Natural killer cell (primary cell): ENCODE measurements around the gene FBN3. TPM values are rescaled to one million over a fixed set of nuclear protein-coding genes. Genes with fewer than 3 reads are reported as not detected.

Source experiments
- ATAC-seq, 3 donors: fragments of 150-1000 bp in 2 of 3; fragments of 200-7000 bp in 1 of 3; cut with Tn5 transposase; 1 replicate in 1 of 3; 2 replicates in 2 of 3; pipeline ENCODE4 v1.10.0; 2021; ENCODE audit warnings: mild to moderate bottlenecking in 2 of 3, moderate library complexity in 2 of 3
- DNase-seq, 2 donors: peaks; one replicate each; pipeline versions ENCODE4 v3.0.0 to v3.0.0-alpha.2; 2013 to 2021; ENCODE audit warnings: mixed read lengths in 1 of 2
- H3K27ac ChIP-seq: one replicate; pipeline ENCODE4 v1.5.1; 2013; ENCODE audit warnings: mild to moderate bottlenecking, low read length
- H3K27me3 ChIP-seq: one replicate; pipeline ENCODE4 v1.6.1; 2013; ENCODE audit warnings: low read length; ENCODE audit not compliant: control insufficient read depth, insufficient read depth
- H3K36me3 ChIP-seq: one replicate; pipeline ENCODE4 v1.6.1; 2013; ENCODE audit warnings: low read length; ENCODE audit not compliant: control insufficient read depth, insufficient read depth
- H3K4me1 ChIP-seq: one replicate; pipeline ENCODE4 v1.6.1; 2013; ENCODE audit warnings: low read length; ENCODE audit not compliant: control insufficient read depth, insufficient read depth
- H3K4me3 ChIP-seq: one replicate; pipeline ENCODE4 v1.5.1; 2013; ENCODE audit warnings: low read length
- H3K9me3 ChIP-seq: one replicate; pipeline ENCODE4 v1.6.1; 2013; ENCODE audit warnings: low read length; ENCODE audit not compliant: control insufficient read depth, insufficient read depth
- H3K27ac Mint-ChIP-seq, 2 donors: one replicate each; pipeline ENCODE4 v1.8.0; 2022; ENCODE audit warnings: mild to moderate bottlenecking in 2 of 2, mixed read lengths in 2 of 2, moderate library complexity in 1 of 2
- H3K27me3 Mint-ChIP-seq, 2 donors: one replicate each; pipeline ENCODE4 v1.8.0; 2022; ENCODE audit warnings: low read depth in 2 of 2, mixed read lengths in 2 of 2
- H3K36me3 Mint-ChIP-seq: one replicate; pipeline ENCODE4 v1.8.0; 2022; ENCODE audit warnings: mixed read lengths
- H3K4me1 Mint-ChIP-seq, 2 donors: one replicate each; pipeline ENCODE4 v1.8.0; 2022; ENCODE audit warnings: mixed read lengths in 2 of 2
- H3K4me3 Mint-ChIP-seq: one replicate; pipeline ENCODE4 v1.8.0; 2022; ENCODE audit warnings: mild to moderate bottlenecking, moderate library complexity, mixed read lengths
- H3K9me3 Mint-ChIP-seq, 2 donors: one replicate each; pipeline ENCODE4 v1.8.0; 2022; ENCODE audit warnings: mixed read lengths in 2 of 2
- WGBS: methylation state at CpG from one replicate; pipeline ENCODE4 v1.1.7; 2013; ENCODE audit warnings: missing lambda C conversion rate; ENCODE audit not compliant: insufficient coverage; 5-methylcytosine and 5-hydroxymethylcytosine counted together
- intact Hi-C: fragments of 100-400 bp; cut with micrococcal nuclease; formaldehyde crosslinking; loops from one replicate; pipeline ENCODE4 v1.14.2; 2022
- total RNA-seq, 4 donors: library from RNA; stranded (reverse); fragments of 120-200 nt in 1 of 4; gene quantifications; one replicate each; pipeline versions ENCODE4 v1.2.3 to v1.2.4, GENCODE V29; 2013 to 2022
- TF ChIP-seq, protein P1 (sequence below): fragments of 200-600 bp; IDR thresholded peaks from one replicate; pipeline ENCODE4 v1.8.0; 2022; ENCODE audit warnings: antibody characterized with exemption

Gene FBN3
- total RNA-seq, 3 donors from 2014 or later (not counting 1 experiment from before 2014, with no cell fraction given) = 0.25 TPM; not detected in 2

DNA sequence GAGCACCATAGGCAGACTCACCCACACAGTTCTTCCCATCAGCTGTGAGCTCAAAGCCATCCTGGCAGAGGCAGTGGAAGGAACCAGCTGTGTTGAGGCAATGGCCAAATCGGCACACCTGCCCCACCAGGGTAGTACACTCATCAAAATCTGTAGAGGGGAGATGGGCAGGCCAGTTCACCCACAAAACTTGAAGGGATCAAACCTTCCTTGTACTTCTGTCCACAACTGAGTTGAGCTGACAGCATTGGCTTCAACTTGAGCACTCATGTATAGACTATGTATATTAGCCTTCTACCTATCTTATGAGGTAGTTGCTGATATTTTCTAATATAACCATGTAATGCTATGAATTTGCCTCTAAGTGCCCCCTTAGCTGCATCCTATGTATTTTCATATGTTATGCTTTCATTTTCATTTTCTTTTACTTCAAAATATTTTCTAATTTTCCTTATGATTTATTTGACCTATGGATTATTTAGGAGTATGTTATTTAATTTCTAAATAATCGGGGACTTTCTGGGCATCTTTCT is 54.0 kb downstream of the FBN3 start:
- WGBS = 64% methylated on average over 2 of the region's 2 CpGs
- Histone ChIP-seq H3K9me3 (peaks cover 31% of the 10 kb centered on the region), H3K36me3 (no peaks in the 10 kb centered on the region), H3K4me3 (no peak overlapping the region), H3K27ac (no peak overlapping the region), H3K4me1 (peaks cover 9% of the 10 kb centered on the region), H3K27me3 (no peaks in the 10 kb centered on the region)
- intact Hi-C loops = no loop called here
- no peaks in the 10 kb centered on the region for H3K36me3 Mint-ChIP-seq
- no peak overlapping the region for H3K4me3 Mint-ChIP-seq
- H3K9me3 Mint-ChIP-seq = no peaks in the 10 kb centered on the region
- peaks cover 11 to 18% of the 10 kb centered on the region in 2 donors for H3K4me1 Mint-ChIP-seq
- no peaks in the 10 kb centered on the region for H3K27me3 Mint-ChIP-seq
- H3K27ac Mint-ChIP-seq = no peak overlapping the region
- TF ChIP-seq, protein P1, sequence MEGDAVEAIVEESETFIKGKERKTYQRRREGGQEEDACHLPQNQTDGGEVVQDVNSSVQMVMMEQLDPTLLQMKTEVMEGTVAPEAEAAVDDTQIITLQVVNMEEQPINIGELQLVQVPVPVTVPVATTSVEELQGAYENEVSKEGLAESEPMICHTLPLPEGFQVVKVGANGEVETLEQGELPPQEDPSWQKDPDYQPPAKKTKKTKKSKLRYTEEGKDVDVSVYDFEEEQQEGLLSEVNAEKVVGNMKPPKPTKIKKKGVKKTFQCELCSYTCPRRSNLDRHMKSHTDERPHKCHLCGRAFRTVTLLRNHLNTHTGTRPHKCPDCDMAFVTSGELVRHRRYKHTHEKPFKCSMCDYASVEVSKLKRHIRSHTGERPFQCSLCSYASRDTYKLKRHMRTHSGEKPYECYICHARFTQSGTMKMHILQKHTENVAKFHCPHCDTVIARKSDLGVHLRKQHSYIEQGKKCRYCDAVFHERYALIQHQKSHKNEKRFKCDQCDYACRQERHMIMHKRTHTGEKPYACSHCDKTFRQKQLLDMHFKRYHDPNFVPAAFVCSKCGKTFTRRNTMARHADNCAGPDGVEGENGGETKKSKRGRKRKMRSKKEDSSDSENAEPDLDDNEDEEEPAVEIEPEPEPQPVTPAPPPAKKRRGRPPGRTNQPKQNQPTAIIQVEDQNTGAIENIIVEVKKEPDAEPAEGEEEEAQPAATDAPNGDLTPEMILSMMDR = no peak
- ATAC-seq (no peak), DNase-seq (no peak)

DNA sequence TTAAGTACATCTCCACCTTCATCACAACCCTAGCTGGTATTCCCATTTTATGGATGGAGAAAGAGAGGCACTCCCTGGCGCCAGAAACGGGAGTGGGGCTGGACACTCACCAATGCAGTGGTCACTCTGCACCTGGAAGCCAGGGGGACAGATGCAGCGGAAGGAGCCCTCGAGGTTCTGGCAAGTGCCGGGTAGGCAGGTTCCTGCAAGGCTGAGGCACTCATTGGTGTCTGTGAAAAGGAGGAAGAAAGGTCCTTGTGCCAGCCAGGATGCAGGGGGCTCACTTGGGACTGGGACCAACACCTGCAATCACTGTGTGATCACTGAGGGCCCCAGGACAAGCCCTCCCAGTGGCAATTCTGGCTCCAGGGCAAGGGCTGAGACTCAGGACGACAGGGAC is 55.1 kb downstream of the FBN3 start:
- no peaks in the 10 kb centered on the region for H3K36me3 ChIP-seq
- Mint-ChIP-seq H3K36me3 (no peaks in the 10 kb centered on the region), H3K27ac (no peak overlapping the region), H3K4me1 (peaks cover 11 to 18% of the 10 kb centered on the region in 2 donors), H3K9me3 (no peaks in the 10 kb centered on the region), H3K27me3 (no peaks in the 10 kb centered on the region), H3K4me3 (no peak overlapping the region)
- intact Hi-C loops = no loop called here
- no peak overlapping the region for H3K27ac ChIP-seq
- H3K27me3 ChIP-seq = no peaks in the 10 kb centered on the region
- WGBS = 80% methylated on average over 6 of the region's 6 CpGs
- DNase-seq (no peak), ATAC-seq (no peak)
- H3K9me3 ChIP-seq = peaks cover 34% of the 10 kb centered on the region
- TF ChIP-seq, protein P1 = no peak
- no peak overlapping the region for H3K4me3 ChIP-seq
- H3K4me1 ChIP-seq = peaks cover 9% of the 10 kb centered on the region

DNA sequence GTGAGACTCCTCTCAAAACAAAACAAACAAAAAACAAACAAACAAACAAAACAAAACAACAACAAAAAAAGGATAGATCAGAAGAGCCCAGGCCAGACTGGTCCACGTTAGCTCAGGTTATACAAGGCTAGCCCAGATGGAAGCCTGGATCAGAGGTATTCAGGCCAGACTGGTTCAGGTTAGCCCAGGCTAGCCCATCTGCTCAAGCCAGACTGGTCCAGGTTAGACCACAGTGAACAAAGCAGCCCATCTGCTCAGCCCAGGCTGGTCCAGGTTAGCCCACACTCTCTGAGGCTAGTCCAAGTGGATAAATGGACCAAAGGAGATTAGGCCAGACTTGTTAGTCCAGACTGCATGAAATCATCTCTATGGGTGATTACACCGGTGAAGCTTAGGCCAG is 55.7 kb downstream of the FBN3 start:
- Histone ChIP-seq H3K4me3 (no peak overlapping the region), H3K27me3 (no peaks in the 10 kb centered on the region), H3K4me1 (peaks cover 9% of the 10 kb centered on the region), H3K9me3 (peaks cover 34% of the 10 kb centered on the region), H3K36me3 (no peaks in the 10 kb centered on the region), H3K27ac (no peak overlapping the region)
- H3K4me1 Mint-ChIP-seq = peaks cover 11 to 18% of the 10 kb centered on the region in 2 donors
- no peak overlapping the region for H3K27ac Mint-ChIP-seq
- ATAC-seq (no peak), DNase-seq (no peak)
- TF ChIP-seq, protein P1 = no peak
- 93% methylated on average over 2 of the region's 2 CpGs for WGBS
- H3K36me3 Mint-ChIP-seq = no peaks in the 10 kb centered on the region
- intact Hi-C loops = no loop called here
- H3K4me3 Mint-ChIP-seq = no peak overlapping the region
- H3K9me3 Mint-ChIP-seq = no peaks in the 10 kb centered on the region
- H3K27me3 Mint-ChIP-seq = no peaks in the 10 kb centered on the region

DNA sequence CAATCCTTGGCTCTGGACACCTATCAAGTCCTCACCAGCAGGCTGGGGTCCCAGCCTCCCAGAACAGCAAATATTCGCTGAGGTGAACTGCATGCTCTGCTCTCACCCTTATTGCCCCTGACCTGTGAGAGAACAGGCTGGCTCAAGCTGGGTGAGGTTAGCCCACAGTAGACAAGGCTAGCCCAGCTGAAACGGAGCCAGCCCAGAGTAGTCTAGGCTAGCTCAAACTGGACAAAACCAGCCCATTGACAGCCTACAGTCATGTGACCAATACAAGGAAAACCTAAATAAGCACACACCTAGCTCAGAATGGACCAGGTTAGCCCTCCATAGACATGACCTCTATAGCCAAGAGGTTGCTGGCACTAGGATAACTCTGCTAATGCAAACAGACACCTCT is 58.4 kb downstream of the FBN3 start:
- no peaks in the 10 kb centered on the region for H3K27me3 Mint-ChIP-seq
- H3K27ac ChIP-seq = no peak overlapping the region
- H3K27me3 ChIP-seq = no peaks in the 10 kb centered on the region
- H3K4me3 Mint-ChIP-seq = no peak overlapping the region
- H3K9me3 ChIP-seq = peaks cover 17% of the 10 kb centered on the region
- H3K4me1 ChIP-seq = no peaks in the 10 kb centered on the region
- H3K9me3 Mint-ChIP-seq = no peaks in the 10 kb centered on the region
- WGBS = 100% methylated on average over 2 of the region's 2 CpGs
- no peaks in the 10 kb centered on the region for H3K4me1 Mint-ChIP-seq
- H3K4me3 ChIP-seq = no peak overlapping the region
- H3K36me3 Mint-ChIP-seq = no peaks in the 10 kb centered on the region
- TF ChIP-seq, protein P1 = no peak
- ATAC-seq = no peak
- DNase-seq = no peak
- no peaks in the 10 kb centered on the region for H3K36me3 ChIP-seq
- H3K27ac Mint-ChIP-seq = no peak overlapping the region
- intact Hi-C loops = no loop called here
